ENCODE results near the gene FAM181B.
"Not testable (repeated sequence)": the region's sequence is repeated elsewhere in the genome, so short reads cannot be mapped to it uniquely, and the experiment has no call there.

The FAM181B gene

GRCh38 chr11:82711648-82712047 lies 22.0 kb downstream of the FAM181B start:
- no peak for TF ChIP-seq CTCF (IDR thresholded peaks at IDR 0.05; ENCODE audit: insufficient read depth, missing control alignments)
- FAIRE-seq (no peak), DNase-seq (ENCODE audit: insufficient read length, low spot score) (no peak)

GRCh38 chr11:82703796-82704195 lies 29.9 kb downstream of the FAM181B start:
- no peak for TF ChIP-seq CTCF (IDR thresholded peaks at IDR 0.05; ENCODE audit: insufficient read depth, missing control alignments)
- DNase-seq (ENCODE audit: insufficient read length, low spot score) = no peak
- FAIRE-seq = no peak

GRCh38 chr11:82703226-82703625 lies 30.4 kb downstream of the FAM181B start:
- FAIRE-seq = no peak
- DNase-seq (ENCODE audit: insufficient read length, low spot score) = no peak
- TF ChIP-seq CTCF (IDR thresholded peaks at IDR 0.05; ENCODE audit: insufficient read depth, missing control alignments) = no peak

GRCh38 chr11:82701847-82702520 lies 31.7 kb downstream of the FAM181B start:
- no peak for DNase-seq (ENCODE audit: insufficient read length, low spot score)
- TF ChIP-seq CTCF (IDR thresholded peaks at IDR 0.05; ENCODE audit: insufficient read depth, missing control alignments) = peak; percentile 70
- peak; percentile 80 for FAIRE-seq

DNA sequence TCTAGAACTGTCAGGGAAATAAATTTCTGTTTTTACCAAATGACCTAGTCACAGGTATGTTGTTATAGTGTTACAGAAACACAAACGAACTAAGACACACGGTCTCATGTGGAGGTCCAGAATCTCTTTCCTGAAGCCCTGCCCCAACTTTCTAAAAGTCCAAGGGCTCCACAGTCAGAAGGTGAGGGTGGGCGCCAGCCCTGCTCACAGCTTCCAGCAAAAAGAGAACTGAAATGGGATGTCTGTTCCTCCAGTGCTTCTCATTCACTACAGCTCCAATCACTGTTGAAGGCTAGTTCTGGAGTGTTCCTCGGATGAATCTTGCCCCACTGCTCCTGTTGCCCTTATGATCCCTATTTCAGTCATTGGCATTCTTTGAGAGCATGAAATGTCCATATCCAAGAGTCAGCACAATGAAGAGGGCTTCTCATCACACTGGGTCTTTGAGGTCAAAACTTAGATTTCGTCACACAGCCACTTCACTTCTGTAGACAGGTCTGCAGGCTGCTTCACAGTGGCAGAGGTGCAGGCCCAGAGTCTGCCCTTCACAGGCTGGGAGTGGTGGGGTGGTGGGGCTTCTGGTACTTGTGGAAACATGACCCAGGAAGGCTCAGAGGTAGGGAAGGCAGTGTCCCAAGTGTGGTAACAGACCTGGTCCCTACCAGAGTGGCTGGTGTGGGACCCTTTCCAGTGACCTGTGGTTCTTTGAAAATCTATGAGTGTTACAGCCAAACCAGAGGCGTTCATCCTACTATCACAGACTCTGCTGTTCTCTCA lies 34.9 kb downstream of the FAM181B start:
- no peak for TF ChIP-seq CTCF (IDR thresholded peaks at IDR 0.05; ENCODE audit: insufficient read depth, missing control alignments)
- DNase-seq (ENCODE audit: insufficient read length, low spot score) = no peak
- no peak for FAIRE-seq

- TF ChIP-seq CTCF (IDR thresholded peaks at IDR 0.05; ENCODE audit: insufficient read depth, missing control alignments) = no peak
- FAIRE-seq (no peak), DNase-seq (ENCODE audit: insufficient read length, low spot score) (no peak)
Observed at GRCh38 chr11:82692981-82693380, 40.7 kb downstream of the FAM181B start.

GRCh38 chr11:82689347-82689746 lies 44.3 kb downstream of the FAM181B start:
- DNase-seq (ENCODE audit: insufficient read length, low spot score); FAIRE-seq: not testable (repeated sequence)

Data from D721Med (cell line).